Globus pallidus (tissue), 1 donor: ENCODE data around the gene SZT2.

Source experiments
- DNase-seq: peaks from one replicate; pipeline ENCODE4 v3.0.0-alpha.2; 2015; ENCODE audit warnings: low spot score

SZT2 gene

GRCh38 chr1:43441894-43442637 is 52.4 kb downstream of the SZT2 start:
- DNase-seq, result no peak

- no peak for DNase-seq
These were observed 53.1 kb downstream of the SZT2 start for GRCh38 chr1:43442756-43443155.

DNA sequence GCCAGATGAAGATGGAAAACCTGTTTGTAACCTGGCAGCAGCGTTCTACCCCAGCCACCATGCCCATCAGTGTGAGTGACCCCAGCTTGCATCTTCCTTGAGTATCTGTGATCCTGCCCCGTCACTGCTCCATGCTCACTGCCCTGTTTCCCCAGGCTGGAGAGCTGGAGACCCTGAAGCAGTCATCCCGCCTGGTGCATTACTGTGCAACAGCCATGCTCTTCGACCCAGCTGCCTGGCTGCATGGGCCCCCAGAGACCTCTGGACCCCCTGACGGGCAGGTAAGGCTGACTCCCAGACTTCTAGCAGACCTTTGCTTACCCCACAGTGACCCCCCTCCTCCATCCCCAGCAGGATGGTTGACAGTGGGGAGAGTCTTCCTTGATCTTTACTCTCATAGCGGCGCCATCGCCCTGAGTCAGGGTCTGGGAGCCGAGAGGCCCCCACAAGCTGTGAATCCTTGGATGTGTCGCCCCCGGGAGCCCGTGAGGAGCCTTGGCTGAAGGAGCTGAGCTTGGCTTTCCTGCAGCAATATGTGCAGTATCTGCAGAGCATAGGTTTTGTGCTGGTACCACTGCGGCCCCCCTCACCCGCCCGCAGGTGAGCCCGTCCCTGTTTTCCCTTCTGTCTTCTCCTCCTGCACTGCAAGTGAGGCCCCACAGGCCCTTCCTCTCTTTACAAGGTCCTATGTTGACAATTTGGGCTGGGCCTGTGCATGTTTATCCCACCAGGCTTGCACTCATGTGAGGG is 53.7 kb downstream of the SZT2 start:
- DNase-seq, result no peak

- DNase-seq, result no peak
These were observed 54.6 kb downstream of the SZT2 start for GRCh38 chr1:43444151-43444828.

DNA sequence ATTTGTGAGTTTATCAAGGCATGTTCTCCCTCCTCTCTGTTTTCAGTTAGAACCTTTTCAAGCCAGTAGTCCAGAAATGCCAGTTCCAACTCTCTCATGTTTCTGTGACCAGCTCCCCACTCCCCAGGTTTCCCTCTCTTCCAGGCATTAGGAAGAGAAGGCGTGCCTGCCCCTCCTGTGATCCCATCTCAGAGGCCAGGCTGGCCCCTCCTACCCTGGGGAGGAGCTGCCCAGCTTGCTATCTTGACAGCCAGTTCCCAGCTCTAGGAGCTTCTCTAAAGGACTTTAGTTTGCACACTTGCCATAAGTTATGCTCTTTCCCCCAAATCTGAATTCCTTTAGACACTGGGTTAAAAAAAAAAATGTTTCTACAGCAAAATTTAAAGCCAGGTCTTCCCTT is 55.1 kb downstream of the SZT2 start:
- DNase-seq, result no peak

- DNase-seq, result no peak
These were observed 56.1 kb downstream of the SZT2 start for GRCh38 chr1:43445606-43446387.

DNA sequence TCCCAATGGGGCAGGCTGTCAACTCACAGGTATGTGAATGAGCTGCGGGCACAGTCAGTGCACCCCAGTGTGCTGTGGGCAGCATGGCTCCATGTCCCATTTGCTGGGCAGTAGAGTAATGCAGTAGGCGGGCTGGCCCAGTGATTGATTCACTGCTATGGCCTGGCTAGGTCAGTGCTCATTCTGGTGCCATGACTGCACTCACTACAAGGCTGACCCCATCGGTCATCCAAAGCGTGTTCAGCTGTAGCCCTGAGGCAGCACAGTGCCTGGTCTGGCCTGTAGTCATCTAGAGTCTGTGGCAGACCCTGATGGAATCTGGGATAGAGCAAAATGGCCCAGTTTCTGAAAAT is 56.7 kb downstream of the SZT2 start:
- no peak for DNase-seq

DNA sequence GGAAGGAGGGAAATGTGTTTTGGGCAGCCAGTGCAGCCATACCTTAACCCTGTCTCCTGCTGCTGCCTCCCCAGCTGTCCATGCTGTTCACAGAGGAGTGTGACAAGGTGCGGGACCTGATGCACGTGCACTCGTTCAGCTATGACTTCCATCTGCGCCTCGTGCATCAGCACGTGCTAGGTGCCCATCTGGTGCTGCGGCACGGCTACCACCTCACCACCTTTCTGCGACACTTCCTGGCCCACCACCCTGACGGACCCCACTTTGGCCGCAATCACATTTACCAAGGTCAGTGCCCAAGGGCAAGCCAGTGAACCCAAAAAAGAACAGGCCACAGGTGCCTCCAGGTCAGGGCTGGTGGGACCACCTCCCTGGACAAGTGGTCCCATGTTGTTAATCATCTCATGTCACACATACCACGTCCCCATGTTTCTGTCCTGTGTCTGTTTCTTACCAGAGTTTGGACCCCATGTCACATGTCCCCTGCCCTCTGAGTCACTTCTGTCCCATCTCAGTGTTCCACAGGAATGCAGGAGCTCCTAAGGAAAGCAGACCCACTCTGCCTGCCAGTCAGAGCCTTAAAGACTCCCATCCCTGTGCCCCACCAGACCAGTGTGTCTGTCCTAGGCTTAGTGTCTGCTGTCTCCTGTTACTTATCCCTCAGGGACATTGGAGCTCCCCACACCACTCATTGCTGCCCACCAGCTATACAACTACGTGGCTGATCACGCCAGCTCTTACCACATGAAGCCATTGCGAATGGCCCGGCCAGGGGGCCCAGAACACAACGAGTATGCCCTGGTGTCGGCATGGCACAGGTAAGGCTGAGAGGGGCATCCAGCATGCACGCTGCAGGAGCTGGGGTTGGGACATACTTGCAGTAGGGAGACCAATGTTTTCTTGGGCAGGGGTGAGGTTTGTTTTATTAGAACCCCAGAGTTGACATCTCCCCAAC is 57.5 kb downstream of the SZT2 start:
- no peak for DNase-seq

GRCh38 chr1:43447891-43448708 is 58.4 kb downstream of the SZT2 start:
- no peak for DNase-seq

DNA sequence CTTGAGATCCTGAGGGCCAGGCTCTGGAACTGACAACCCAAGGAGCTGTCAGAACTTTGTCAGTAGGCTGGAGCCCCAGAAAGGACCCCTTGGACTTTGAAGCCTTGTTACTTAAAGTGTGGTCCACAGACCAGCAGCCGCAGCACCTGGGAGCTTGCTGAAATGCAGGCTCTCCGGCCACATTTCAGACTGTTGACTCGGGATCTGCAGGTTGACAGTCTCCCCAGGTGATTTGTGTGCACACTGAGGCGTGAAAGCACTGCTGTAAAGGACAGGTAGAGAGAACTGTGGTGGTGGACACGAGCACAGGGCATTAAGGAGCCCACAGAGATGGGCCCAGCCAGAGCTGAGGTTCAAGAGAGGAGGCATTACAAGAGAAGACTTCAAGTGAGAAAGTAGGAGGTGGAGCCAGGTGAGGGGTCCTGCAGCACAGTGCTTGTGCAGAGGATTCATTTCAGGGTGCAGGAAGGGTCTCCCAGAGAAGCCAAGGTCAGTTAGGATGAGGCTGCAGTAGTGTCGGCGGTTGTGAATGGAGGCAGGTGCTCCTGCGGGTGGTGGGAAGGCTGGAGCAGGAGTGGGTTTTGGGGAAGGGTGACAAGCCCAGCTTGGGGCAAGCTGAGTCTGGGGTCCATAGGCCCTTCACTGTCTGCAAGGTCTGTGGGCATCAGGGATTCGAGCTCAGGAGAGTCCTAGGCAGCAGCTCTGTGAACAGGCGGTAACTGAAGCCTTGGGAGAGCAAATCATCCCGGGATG is 59.4 kb downstream of the SZT2 start:
- DNase-seq, result no peak

GRCh38 chr1:43449708-43450069 is 60.0 kb downstream of the SZT2 start:
- no peak for DNase-seq

DNA sequence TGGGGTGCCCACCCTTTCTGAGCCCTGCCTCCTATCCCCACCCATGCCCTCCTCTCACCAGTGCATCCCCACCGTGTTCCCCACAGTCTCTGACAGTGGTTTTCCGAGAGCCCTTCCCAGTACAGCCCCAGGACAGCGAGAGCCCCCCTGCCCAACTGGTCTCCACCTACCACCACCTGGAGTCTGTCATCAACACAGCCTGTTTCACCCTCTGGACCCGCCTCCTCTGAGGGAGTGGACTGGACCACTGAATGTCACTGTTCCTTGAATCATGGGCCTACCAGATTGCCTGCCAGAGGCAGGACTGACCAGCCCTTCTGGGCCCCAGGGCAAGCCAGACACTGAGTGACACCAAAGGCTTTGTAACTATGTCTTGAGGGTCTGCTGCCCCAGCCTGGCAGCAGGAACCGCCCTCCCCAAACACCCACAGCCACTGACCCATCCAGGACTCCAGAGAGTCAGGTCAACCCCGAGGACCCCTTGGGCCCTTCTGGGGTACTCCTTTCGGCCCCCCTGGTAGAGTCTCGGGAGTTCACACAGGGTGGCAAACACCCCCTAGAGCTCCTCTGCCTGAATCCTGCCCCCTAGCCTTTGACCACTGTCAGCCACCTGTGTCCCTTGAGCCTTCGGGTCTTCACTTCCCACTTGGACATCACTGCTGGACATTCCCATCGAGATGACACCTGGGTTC is 60.7 kb downstream of the SZT2 start:
- DNase-seq, result no peak

GRCh38 chr1:43451157-43451591 is 61.5 kb downstream of the SZT2 start:
- DNase-seq, result no peak

- DNase-seq, result no peak
These were observed 62.2 kb downstream of the SZT2 start for GRCh38 chr1:43451701-43452532.

DNA sequence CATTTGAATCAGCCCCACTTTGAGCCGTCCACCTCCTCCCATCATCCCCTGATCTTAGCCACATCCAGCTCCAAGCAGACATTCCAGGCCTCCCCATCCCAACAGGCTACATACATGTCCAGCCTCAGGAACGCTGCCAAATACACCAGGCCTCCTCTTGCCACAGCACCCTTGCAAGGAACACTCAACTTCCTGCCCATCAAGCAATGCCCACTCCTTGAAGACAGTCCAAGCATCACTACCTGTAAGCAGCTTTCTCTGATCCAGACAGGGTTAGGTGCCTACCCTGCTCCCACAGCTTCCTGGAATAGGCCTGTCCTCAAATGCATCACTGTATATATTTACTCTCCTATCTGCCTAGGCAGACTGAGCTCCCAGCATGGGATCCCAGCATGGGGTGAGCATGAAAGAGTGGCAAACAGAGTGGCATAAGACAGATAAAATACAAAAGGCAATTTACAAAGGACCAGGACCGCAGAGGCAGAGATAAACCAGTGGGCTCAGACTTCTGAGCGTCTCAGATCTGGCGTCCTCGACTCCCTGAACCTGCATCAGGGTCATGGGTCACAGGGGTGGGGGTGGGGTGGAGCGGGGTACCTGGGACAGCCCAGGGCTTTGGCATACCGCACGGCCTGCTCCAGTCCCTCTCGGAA is 63.2 kb downstream of the SZT2 start:
- peak; percentile 30 for DNase-seq

GRCh38 chr1:43453442-43454269 is 64.0 kb downstream of the SZT2 start, which contains the start of gene HYI:
Gene HYI, minus strand, starts transcription at chr1:43453931. Its CDS starts 138 bp downstream, at chr1:43453793.
- DNase-seq, result peak; percentile 79
